ENCODE results near the gene ACSL1.

DNA sequence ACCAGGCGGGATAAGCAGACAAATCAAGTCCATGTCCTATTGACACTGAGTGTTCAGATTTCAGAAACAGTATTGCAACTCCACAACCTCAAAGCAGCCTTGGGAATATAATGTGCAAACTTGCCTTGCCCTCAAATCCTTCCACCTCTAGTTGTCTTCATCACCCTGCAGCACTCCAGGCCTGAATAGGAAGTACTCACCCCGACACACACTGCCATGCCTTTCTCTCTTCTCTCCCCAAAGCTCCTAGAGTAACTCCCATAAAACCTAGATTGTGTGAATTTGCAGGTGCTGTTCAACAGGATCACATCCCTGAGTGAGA is 19.6 kb downstream of the ACSL1 start:
- TF ChIP-seq, protein P1, sequence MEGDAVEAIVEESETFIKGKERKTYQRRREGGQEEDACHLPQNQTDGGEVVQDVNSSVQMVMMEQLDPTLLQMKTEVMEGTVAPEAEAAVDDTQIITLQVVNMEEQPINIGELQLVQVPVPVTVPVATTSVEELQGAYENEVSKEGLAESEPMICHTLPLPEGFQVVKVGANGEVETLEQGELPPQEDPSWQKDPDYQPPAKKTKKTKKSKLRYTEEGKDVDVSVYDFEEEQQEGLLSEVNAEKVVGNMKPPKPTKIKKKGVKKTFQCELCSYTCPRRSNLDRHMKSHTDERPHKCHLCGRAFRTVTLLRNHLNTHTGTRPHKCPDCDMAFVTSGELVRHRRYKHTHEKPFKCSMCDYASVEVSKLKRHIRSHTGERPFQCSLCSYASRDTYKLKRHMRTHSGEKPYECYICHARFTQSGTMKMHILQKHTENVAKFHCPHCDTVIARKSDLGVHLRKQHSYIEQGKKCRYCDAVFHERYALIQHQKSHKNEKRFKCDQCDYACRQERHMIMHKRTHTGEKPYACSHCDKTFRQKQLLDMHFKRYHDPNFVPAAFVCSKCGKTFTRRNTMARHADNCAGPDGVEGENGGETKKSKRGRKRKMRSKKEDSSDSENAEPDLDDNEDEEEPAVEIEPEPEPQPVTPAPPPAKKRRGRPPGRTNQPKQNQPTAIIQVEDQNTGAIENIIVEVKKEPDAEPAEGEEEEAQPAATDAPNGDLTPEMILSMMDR (conservative IDR thresholded peaks at IDR 0.05): no peak
- no peak for TF ChIP-seq ZFX (IDR thresholded peaks at IDR 0.05)
